Stimulated activated CD8-positive, alpha-beta memory T cell treated with anti-CD3 and anti-CD28 coated beads, Interleukin-4, amount 100 ng/mL, for 24 hours (primary cell): ENCODE results near the gene TOX2.

Source experiments
- DNase-seq: peaks from one replicate; pipeline ENCODE4 v3.0.0-alpha.2; 2020; ENCODE audit warnings: low read depth

Gene TOX2

GRCh38 chr20:43957392-43957791, 42.7 kb downstream of the TOX2 start:
- no peak for DNase-seq

GRCh38 chr20:43958626-43959025, 44.0 kb downstream of the TOX2 start:
- DNase-seq: no peak

GRCh38 chr20:43959079-43959919, 44.6 kb downstream of the TOX2 start:
- no peak for DNase-seq

GRCh38 chr20:43959920-43960227, 45.2 kb downstream of the TOX2 start:
- DNase-seq: no peak

- DNase-seq: no peak
These were observed 45.6 kb downstream of the TOX2 start for GRCh38 chr20:43960231-43960630.

GRCh38 chr20:43961116-43961515, 46.5 kb downstream of the TOX2 start:
- DNase-seq: no peak

GRCh38 chr20:43961541-43962471, 47.2 kb downstream of the TOX2 start:
- DNase-seq: no peak

- DNase-seq: no peak
These were observed 47.9 kb downstream of the TOX2 start for GRCh38 chr20:43962530-43962929.

GRCh38 chr20:43963233-43963632, 48.6 kb downstream of the TOX2 start:
- DNase-seq: no peak

- DNase-seq: no peak
These were observed 49.5 kb downstream of the TOX2 start for GRCh38 chr20:43963872-43964791.

- no peak for DNase-seq
These were observed 53.8 kb downstream of the TOX2 start for GRCh38 chr20:43968341-43969000.

- DNase-seq: no peak
These were observed 54.4 kb downstream of the TOX2 start for GRCh38 chr20:43969028-43969447.

- DNase-seq: no peak
These were observed 55.0 kb downstream of the TOX2 start for GRCh38 chr20:43969501-43970182.

GRCh38 chr20:43971267-43971666, 56.6 kb downstream of the TOX2 start:
- DNase-seq: no peak

- DNase-seq: no peak
These were observed 57.4 kb downstream of the TOX2 start for GRCh38 chr20:43972051-43972450.

- no peak for DNase-seq
These were observed 58.0 kb downstream of the TOX2 start for GRCh38 chr20:43972692-43973091.

GRCh38 chr20:43973231-43973630, 58.6 kb downstream of the TOX2 start:
- DNase-seq: no peak

- no peak for DNase-seq
These were observed 59.2 kb downstream of the TOX2 start for GRCh38 chr20:43973671-43974450.

- DNase-seq: no peak
These were observed 60.0 kb downstream of the TOX2 start for GRCh38 chr20:43974695-43975094.

GRCh38 chr20:43975096-43975768, 60.6 kb downstream of the TOX2 start:
- DNase-seq: no peak
